Epithelial cell of esophagus (primary cell): ENCODE data around the gene EPB41L1.

Experiments used
- DNase-seq: peaks from one replicate; pipeline ENCODE4 v3.0.0; 2010; ENCODE audit warnings: low read depth
- H3K4me3 ChIP-seq: 2 replicates; pipeline ENCODE4 v1.5.1; 2011; ENCODE audit warnings: mild to moderate bottlenecking, low read length, control low read depth
- CTCF ChIP-seq: IDR thresholded peaks from 2 replicates; pipeline ENCODE4 v1.5.1; 2011; ENCODE audit warnings: low read depth, mild to moderate bottlenecking, low read length, control low read depth, inconsistent platforms; ENCODE audit not compliant: insufficient read depth; ENCODE audit errors: missing control alignments

Gene EPB41L1

GRCh38 chr20:36260316-36260715 lies 105.8 kb downstream of the EPB41L1 start:
- no peak for DNase-seq
- H3K4me3 ChIP-seq = no peak overlapping the region
- no peak for TF ChIP-seq CTCF

GRCh38 chr20:36261389-36262105 lies 107.0 kb downstream of the EPB41L1 start:
- DNase-seq = no peak
- H3K4me3 ChIP-seq = no peak overlapping the region
- no peak for TF ChIP-seq CTCF

GRCh38 chr20:36262440-36262839 lies 107.9 kb downstream of the EPB41L1 start:
- no peak for TF ChIP-seq CTCF
- no peak overlapping the region for H3K4me3 ChIP-seq
- no peak for DNase-seq

- no peak for TF ChIP-seq CTCF
- DNase-seq = no peak
- H3K4me3 ChIP-seq = no peak overlapping the region
Observed at GRCh38 chr20:36264426-36265246, 110.1 kb downstream of the EPB41L1 start.

GRCh38 chr20:36266189-36266588 lies 111.6 kb downstream of the EPB41L1 start:
- no peak for DNase-seq
- TF ChIP-seq CTCF = no peak
- no peak overlapping the region for H3K4me3 ChIP-seq

GRCh38 chr20:36267605-36268381 lies 113.3 kb downstream of the EPB41L1 start:
- TF ChIP-seq CTCF = no peak
- no peak for DNase-seq
- no peak overlapping the region for H3K4me3 ChIP-seq
